DMS 273 (cell line): ENCODE measurements around the gene CFAP46.
"Not testable (repeated sequence)": the region's sequence is repeated elsewhere in the genome, so short reads cannot be mapped to it uniquely, and the experiment has no call there.

Experiments
- DNase-seq: peaks from one replicate; lab custom pipeline; 2025; ENCODE audit not compliant: unreplicated experiment; lab: John Stamatoyannopoulos, UW

CFAP46 gene

DNA sequence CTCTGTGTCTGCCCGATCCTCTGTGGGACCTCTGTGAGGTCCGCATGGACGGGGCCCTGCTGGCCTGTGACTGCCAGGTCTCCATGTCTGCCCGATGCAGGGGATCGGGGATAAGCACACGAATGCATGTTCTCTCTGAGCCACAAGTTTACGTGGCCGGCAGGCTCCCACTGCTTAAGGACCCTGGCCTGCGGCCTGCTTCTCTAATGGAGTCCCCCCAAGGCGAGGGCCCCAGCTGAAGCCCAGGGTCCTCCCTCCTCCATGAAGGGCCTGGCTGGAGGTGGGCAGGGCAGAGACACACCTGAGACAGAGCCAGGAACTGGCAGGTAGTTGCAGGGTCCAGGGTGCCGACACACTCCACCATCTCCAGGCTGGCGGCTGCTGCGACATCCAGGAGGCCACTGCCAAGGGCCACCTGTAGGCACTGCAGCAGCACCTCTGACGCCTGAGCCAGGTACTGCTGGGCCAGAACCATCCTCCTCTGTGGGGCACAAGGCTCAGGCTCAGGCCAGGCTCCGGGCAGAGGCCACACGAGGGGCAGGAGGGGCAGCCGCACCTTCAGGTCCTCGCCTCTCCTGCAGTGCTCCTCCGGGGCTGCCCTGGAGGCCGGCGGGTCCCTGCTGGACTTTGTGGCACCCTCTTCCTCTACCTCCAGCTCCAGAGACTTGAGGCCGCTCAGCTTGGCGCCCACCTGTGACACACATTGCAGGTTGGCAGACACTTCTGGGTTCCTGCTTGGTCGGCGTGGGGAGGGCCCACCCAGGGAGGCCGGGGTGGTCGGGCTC, 95.5 kb downstream of the CFAP46 start:
- DNase-seq, result no peak

DNA sequence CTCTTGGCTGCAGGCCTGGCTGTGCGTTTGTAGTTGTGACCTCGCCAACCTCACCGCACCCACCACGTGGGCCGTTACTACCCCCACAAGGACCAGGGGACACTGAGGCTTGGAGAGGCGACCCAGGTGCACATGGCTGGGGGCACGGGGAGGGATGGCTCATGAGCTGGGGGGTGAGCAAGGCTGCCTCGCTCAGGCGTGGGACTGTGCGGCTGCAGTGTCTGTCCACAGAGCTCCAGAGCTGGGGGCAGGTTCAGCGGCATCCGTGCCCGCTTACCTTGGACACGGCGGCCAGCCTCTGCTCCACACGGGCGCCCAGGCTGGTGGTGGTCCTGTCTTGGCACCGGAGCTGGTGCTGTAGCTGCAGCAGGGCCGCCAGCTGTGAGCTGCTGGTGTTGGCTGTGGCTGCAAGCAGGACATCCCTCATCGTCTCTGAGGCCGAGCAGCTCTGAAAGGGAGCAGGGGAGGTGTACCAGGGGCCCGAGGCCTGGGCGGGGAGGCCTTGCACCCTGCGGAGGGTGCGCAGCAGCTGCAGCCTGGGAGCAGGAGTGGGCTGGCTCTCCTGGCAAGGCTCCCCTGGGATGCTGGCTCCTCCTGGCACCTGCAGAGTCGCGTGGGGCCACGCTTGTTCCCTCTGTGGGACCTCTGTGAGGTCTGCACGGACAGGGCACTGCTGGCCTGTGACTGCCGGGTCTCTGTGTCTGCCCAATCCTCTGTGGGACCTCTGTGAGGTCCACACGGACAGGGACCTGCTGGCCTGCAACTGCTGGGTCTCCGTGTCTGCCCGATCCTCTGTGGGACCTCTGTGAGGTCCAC, 96.4 kb downstream of the CFAP46 start:
- DNase-seq, result no peak

GRCh38 chr10:132845041-132845551, 97.3 kb downstream of the CFAP46 start:
- no peak for DNase-seq

GRCh38 chr10:132844069-132844809, 98.1 kb downstream of the CFAP46 start:
- DNase-seq, result no peak

- not testable (repeated sequence) for DNase-seq
Observed at GRCh38 chr10:132843276-132843675, 99.1 kb downstream of the CFAP46 start.

- no peak for DNase-seq
Observed at GRCh38 chr10:132842397-132842796, 100.0 kb downstream of the CFAP46 start.

DNA sequence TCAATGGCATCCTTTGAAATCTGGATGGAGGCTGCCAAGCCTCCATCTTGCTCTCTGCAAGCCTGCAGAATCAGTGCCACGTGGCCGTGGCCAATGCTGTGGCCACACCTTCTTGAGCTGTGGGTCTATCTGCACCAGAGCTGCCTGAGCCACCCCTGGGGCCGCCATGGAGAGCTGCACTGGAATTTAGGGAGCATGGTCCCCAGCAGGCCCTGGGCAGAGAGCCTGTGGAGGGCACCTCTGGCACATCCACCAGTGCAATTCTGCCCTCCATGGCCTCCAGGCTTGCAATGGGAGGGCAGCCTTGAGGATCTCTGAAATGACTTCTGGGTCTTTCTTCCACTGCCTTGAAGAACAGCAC, 100.8 kb downstream of the CFAP46 start:
- DNase-seq, result no peak

GRCh38 chr10:132840698-132841614, 101.4 kb downstream of the CFAP46 start:
- no peak for DNase-seq

- no peak for DNase-seq
Observed at GRCh38 chr10:132839061-132839460, 103.3 kb downstream of the CFAP46 start.

DNA sequence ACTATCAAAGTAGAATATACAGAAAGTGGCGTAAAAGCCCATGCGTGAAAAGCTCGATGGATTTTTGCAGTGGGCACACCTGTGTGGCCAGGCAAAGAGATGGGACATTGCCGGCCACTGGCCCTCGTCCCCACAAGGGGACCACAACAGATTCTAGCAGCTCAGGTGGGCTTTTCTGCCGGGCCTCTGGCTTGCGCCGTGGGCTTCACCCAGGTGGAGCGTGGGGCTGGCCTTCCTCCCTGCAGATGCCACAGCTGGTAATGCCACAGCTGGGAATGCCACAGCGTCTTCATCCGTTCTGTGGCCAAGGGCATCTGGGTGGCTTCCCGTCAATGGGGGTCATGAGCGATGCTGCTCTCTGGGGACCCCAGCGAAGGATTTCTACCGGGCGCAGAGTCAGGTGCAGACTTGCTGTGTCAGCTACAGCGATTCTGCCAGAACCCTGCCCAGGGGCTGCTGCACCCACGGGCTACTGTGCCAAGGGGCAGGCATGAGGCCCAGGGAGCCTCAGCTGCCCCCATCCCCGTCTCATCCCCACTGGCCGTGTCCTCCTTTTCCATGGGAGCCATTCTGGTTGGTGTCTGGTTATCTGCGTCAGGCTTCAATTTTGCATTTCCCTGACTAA, 103.9 kb downstream of the CFAP46 start:
- no peak for DNase-seq

DNA sequence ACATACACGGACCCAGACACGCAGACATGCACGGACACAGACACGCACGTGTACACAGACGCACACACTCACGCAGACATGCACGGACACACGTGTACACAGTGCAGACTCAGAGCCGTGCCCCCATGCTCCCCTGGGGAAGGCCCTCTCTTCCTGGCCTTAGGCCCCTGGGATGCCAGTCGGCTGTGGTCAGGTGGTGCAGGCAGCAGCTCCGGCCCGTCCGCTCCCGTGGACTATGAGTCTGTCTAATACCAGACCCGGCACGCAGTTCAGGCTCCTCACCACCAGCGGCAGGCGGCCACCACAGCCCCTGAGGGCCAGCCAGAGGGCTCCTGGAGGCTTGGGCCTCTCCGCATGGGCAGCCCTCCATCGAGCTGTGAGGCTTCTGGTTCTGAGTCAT, 104.5 kb downstream of the CFAP46 start:
- no peak for DNase-seq

DNA sequence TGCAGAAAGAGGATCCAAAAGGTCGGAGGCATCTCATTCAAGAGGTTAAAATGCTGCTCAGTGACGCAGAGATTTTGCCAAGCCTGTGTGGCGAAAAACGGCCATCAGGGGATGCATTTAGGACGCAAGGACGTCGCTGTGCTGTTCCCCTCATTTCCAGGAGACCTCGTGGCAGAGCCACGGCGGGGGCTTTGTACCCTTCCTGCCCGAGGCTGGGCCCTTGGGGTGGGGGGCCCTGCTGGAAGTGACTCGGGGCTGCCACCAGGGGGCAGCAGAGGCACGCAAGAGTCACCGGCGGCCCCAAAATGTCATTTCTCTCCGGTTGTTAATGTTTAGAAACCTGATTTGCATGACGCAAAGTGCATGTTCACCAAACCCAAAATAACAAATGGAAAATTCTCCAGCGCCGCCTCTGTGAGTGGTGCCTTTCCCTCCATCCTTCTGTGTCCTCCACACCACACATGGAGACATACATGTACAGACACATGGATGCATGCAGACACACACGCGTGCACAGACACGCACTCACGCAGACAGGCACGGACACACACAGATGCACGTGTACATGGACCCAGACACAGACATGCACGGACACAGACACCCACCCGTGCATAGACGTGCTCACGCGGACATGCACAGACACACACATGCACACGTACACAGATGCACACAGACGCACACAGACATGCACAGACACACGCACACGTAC, 105.4 kb downstream of the CFAP46 start:
- peak; percentile 61 for DNase-seq

GRCh38 chr10:132836248-132836831, 106.0 kb downstream of the CFAP46 start:
- no peak for DNase-seq

DNA sequence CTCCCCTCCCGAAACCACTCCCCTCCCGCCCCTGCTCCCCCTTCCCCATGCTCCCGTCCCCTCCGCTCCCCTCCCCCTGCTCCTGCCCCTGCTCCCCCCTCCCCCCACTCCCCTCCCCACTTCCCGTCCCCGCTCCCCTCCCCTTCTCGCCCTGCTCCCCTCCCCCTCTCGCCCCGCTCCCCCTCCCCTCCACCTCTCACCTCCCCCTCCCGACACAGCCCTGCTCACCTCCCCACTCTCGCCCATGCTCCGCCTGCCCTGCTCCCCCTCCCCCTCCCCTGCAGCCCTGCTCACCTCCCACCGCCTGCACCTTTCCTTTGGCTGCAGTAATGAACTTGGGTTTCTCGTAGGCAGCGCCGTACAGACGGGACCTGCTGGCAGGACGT, 106.5 kb downstream of the CFAP46 start:
- no peak for DNase-seq

DNA sequence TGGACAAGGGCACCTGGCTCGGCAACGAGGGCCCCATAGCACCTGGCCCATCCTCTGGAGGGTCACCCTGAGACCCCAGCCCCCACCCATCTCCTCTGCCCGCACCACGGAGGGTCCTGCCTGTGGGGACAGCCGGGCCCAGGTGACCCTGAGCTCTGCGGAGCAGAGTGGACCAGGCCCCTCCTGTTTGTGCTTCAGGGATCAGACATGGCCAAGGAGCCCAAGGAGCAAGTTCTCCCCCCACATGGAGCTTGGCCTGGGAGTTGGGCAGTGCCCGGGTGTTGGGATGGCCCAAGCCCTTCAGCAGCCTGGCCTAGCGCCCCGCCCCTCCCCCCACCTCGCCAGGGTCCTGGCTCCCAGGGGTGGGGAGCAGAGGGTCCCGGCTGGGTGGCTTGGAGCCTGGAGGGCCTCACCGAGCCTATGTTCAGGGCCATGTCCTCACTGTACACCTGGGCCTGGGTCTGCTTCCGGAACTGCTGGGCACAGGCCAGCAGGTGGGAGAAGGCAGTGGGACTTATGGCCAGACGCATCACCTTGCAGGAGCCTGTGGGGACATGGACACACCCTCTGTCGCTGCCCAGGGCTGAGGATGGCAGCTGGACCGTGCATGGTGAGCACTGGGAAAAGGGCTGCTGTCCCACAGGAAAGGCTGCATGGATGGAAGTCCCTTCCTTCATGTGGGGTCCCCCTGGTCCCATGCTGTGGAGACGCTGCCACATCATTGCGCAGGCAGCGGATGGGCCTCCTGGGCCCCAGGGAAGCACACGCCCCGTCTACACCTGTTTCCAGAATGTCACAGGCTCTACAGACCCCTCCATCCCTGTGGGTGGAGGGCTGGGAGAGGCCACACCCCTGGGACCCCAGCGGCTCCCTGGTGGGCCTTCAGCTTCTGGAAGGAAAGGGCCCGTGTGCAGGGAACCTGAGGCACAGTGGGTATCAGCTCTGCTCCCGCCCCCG, 107.2 kb downstream of the CFAP46 start:
- no peak for DNase-seq

DNA sequence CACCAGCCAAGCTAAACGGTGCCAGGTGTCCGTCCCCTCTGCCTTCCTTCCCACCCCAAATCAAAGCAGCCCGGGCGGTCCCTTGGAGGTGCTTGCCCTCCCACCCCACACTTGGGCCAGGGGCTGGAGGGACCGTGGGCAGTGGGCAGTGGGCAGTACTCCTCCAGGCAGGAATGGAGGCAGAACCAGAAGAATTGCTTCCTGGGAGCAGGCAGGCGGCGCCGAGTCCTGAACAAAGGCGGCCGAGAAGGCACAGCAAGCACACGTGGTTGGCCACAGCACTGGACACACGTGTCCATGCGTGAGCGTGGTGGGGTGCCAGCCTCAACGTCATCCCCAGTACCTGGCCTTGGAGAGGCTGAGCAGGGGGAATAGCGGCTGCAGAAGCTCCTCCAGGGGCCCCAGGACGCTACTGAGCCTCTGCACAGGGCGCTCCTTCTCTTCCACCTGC, 108.0 kb downstream of the CFAP46 start:
- DNase-seq, result no peak

DNA sequence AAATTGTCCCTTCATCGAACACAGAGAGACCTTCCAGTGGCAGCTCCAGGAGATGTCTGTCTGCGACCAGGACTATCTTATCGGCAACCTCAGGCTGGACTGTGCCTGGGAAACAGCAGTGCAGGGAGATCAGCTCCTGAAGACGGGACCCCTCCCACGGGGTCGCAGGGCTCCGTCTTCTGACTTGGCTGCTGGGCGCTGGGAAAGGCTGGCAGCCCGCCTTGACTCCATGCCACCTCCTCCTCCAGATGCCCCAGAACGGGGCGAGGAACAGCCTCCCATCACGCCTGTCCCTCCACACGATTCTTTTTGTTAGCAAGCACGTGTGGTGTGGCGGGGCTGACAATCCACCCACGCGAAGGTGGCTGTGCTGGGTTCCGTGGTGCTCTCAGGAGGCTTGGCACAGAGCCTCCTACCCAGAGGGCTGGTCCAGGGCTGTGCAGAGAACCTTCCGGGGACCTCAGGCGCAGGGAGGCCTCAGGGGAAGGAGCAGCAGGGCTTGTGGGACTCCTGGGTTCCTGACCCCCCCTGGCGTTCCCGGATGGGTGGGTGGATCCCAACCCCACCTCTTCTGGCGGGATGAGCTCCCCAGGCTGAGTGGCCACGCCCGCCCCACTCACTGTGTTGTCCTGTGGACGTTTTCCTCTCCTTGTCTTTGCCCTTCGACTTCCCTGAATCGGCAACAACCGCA, 108.8 kb downstream of the CFAP46 start:
- no peak for DNase-seq
